ENCODE measurements around the gene FLOT1. TPM values are rescaled to one million over a fixed set of nuclear protein-coding genes. Genes with fewer than 3 reads are reported as not detected.

FLOT1 gene
- total RNA-seq, 1 donor from 2014 or later, result 123 TPM

- Histone ChIP-seq H3K4me1 (peaks cover 18 to 46% of the 10 kb centered on the region in 2 donors), H3K9me3 (no peaks in the 10 kb centered on the region), H3K27ac (peak overlapping the region; percentile 99), H3K36me3 (peaks cover 5 to 13% of the 10 kb centered on the region in 2 donors), H3K4me3 (peak overlapping the region; percentile 75 to 91), H3K27me3 (no peaks in the 10 kb centered on the region)
- DNase-seq (ENCODE audit: low spot score in 2 of 2), result peak in 1 of 2 donors; percentile 78
- no peak for TF ChIP-seq CTCF (IDR thresholded peaks at IDR 0.05)
- intact Hi-C loops (cut with DNase I), result loop anchor here (5.0 kb wide), 1 partner anchor 127 kb away; the partner anchor contains the start of genes GNL1 and PRR3
Measured at GRCh38 chr6:30684386-30685156, 57.9 kb downstream of the FLOT1 start.

- no peak for TF ChIP-seq CTCF (IDR thresholded peaks at IDR 0.05)
- DNase-seq (ENCODE audit: low spot score in 2 of 2), result no peak
- peaks cover 18 to 46% of the 10 kb centered on the region in 2 donors for H3K4me1 ChIP-seq
- H3K9me3 ChIP-seq, result no peaks in the 10 kb centered on the region
- H3K27ac ChIP-seq, result peak overlapping the region; percentile 99
- intact Hi-C loops (cut with DNase I), result loop anchor here (2.0 to 5.0 kb wide), 2 partner anchors 69 to 127 kb away; partner anchors contain the start of genes GNL1 and PRR3
- H3K36me3 ChIP-seq, result peaks cover 5 to 16% of the 10 kb centered on the region in 2 donors
- H3K4me3 ChIP-seq, result peak overlapping the region; percentile 75 to 91
- no peaks in the 10 kb centered on the region for H3K27me3 ChIP-seq
Measured at GRCh38 chr6:30683980-30684338, 58.5 kb downstream of the FLOT1 start.

- Histone ChIP-seq H3K4me1 (peaks cover 18 to 43% of the 10 kb centered on the region in 2 donors), H3K9me3 (no peaks in the 10 kb centered on the region), H3K27ac (peak overlapping the region; percentile 99), H3K36me3 (peaks cover 9 to 22% of the 10 kb centered on the region in 2 donors), H3K4me3 (peak overlapping the region; percentile 75 to 91), H3K27me3 (no peaks in the 10 kb centered on the region)
- no peak for TF ChIP-seq CTCF (IDR thresholded peaks at IDR 0.05)
- intact Hi-C loops (cut with DNase I), result loop anchor here (2.0 to 5.0 kb wide), 2 partner anchors 69 to 126 kb away; partner anchors contain the start of genes GNL1 and PRR3
- DNase-seq (ENCODE audit: low spot score in 2 of 2), result no peak
Measured at GRCh38 chr6:30683183-30683979, 59.1 kb downstream of the FLOT1 start.

- H3K27me3 ChIP-seq, result no peaks in the 10 kb centered on the region
- intact Hi-C loops (cut with DNase I), result loop anchor here (1.0 to 5.0 kb wide), 3 partner anchors 39 to 125 kb away; partner anchors contain the start of genes GNL1 and PRR3
- DNase-seq (ENCODE audit: low spot score in 2 of 2), result peak; percentile 81 to 96
- no peaks in the 10 kb centered on the region for H3K9me3 ChIP-seq
- H3K4me1 ChIP-seq, result peaks cover 11 to 35% of the 10 kb centered on the region in 2 donors
- H3K4me3 ChIP-seq, result peak overlapping the region; percentile 75 to 91
- peak overlapping the region; percentile 99 for H3K27ac ChIP-seq
- peak in 1 of 3 experiments; percentile 3 for TF ChIP-seq CTCF (IDR thresholded peaks at IDR 0.05)
- H3K36me3 ChIP-seq, result peaks cover 19 to 31% of the 10 kb centered on the region in 2 donors
Measured at GRCh38 chr6:30682143-30683117, 60.1 kb downstream of the FLOT1 start.

Measured in ascending aorta (tissue), 2 donors.